Spleen (tissue), 7 donors: ENCODE measurements around the gene CAMK1D.

Experiments used
- POLR2A ChIP-seq, 3 donors: fragments of 450-650 bp; IDR thresholded peaks; one replicate each; pipeline ENCODE4 v1.5.1; 2017; ENCODE audit warnings: antibody characterized with exemption in 3 of 3, mild to moderate bottlenecking in 1 of 3
- POLR2AphosphoS5 ChIP-seq, 3 donors: sonication (generic); formaldehyde crosslinking; IDR thresholded peaks; one replicate each; pipeline ENCODE4 v1.5.1; 2017; ENCODE audit warnings: antibody characterized with exemption in 3 of 3
- TF ChIP-seq, protein P1 (sequence below), 11 experiments: fragments of 200-600 bp in 7 of 11; fragments of 450-650 bp in 4 of 11; sonication (generic) in 4 of 11; IDR thresholded peaks in 8 of 11; conservative IDR thresholded peaks in 3 of 11; 1 replicate in 7 of 11; 2 replicates in 4 of 11; pipeline versions ENCODE4 v1.4.0 to v1.8.0; 2016 to 2021; ENCODE audit warnings: antibody characterized with exemption in 11 of 11, inconsistent platforms in 4 of 11, mild to moderate bottlenecking in 1 of 11
- donor health status: DM: no; HTN: no; CAD: no; lungs with moderate emphysema.
- donor health status: DM: no; HTN: no; CAD: no.
- donor health status: DM: no; HTN: no; CAD: no.

DNA sequence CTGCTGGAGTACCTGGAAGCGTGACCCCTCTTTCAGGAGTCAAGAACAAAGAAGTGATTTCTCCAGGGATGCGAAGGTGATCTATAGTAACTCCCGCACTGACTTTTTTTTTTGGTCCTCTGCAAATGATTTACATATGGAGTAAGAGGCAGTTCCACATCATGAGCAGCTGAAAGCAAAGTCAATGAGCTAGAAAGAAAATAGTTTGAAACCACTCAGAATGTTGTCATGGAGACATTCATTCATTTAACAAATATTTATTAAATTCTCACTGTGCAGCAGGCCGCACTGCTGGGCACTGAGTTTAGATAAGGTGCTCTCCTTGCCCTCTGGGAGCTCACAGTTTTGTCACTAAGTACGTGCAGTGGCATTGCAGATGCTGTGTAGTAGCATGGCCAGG, 206.7 kb downstream of the CAMK1D start:
- TF ChIP-seq, protein P1, sequence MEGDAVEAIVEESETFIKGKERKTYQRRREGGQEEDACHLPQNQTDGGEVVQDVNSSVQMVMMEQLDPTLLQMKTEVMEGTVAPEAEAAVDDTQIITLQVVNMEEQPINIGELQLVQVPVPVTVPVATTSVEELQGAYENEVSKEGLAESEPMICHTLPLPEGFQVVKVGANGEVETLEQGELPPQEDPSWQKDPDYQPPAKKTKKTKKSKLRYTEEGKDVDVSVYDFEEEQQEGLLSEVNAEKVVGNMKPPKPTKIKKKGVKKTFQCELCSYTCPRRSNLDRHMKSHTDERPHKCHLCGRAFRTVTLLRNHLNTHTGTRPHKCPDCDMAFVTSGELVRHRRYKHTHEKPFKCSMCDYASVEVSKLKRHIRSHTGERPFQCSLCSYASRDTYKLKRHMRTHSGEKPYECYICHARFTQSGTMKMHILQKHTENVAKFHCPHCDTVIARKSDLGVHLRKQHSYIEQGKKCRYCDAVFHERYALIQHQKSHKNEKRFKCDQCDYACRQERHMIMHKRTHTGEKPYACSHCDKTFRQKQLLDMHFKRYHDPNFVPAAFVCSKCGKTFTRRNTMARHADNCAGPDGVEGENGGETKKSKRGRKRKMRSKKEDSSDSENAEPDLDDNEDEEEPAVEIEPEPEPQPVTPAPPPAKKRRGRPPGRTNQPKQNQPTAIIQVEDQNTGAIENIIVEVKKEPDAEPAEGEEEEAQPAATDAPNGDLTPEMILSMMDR (IDR thresholded peaks at IDR 0.05 in 8 of 11, conservative IDR thresholded peaks at IDR 0.05 in 3 of 11): no peak
- TF ChIP-seq POLR2A (IDR thresholded peaks at IDR 0.05) (no peak), POLR2AphosphoS5 (IDR thresholded peaks at IDR 0.05) (no peak)
